ENCODE results near the gene DIP2A.

DNA sequence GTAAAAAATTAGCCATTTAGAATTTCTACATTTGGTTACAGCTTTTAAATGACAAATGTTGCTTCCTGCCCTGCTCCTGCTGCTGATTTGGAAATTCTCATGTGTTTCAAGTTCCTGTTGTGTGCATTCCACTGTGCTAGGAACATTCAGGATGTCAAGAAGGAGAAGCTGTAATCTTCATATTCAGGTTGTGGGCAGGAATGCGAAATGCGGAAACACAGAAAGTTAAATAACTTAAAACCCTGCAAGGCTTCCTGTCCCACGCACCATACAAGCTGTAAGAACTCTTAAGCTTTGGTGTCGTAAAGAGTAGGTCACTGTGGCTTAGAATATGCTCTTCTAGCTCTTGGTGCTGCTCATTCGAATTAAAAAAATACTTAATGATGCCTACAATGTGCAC, 93.6 kb downstream of the DIP2A start:
- no peak for TF ChIP-seq GABPA (IDR thresholded peaks at IDR 0.05; ENCODE audit: borderline replicate concordance, insufficient read depth, low read length)
- no peak for TF ChIP-seq CTCF (IDR thresholded peaks at IDR 0.05; ENCODE audit: control extremely low read depth in 1 of 3, insufficient read depth in 1 of 3, low read depth in 1 of 3, low read length in 3 of 3)
- TF ChIP-seq TEAD4 (IDR thresholded peaks at IDR 0.05; ENCODE audit: low read depth, low read length) = no peak
